HepG2 (cell line): Measurements from ENCODE around the gene PUM1. TPM values are rescaled to one million over a fixed set of nuclear protein-coding genes. Genes with fewer than 3 reads are reported as not detected.
A peak's percentile ranks its signal among the peaks of the same experiment; 100 is the strongest.

Source experiments
- ATAC-seq: fragments of 200-7000 bp; cut with Tn5 transposase; 3 replicates; pipeline ENCODE4 v1.9.1; 2020; ENCODE audit warnings: mild to moderate bottlenecking, moderate library complexity
- BruUV-seq: library from RNA; stranded (reverse); fragments of 400-500 nt; replicated peaks from 2 replicates; lab custom pipeline; 2021; lab: Mats Ljungman, UMichigan
- CTCF ChIA-PET: fragments of 300-600 bp; formaldehyde crosslinking; extraction: SDS; loops from one replicate; lab custom pipeline; 2021; ENCODE audit warnings: low total read pairs, inconsistent platforms, low intra/inter-chr PET ratio; lab: Yijun Ruan, JAX
- POLR2A ChIA-PET: fragments of 350-600 bp; sonication (Branson Sonifier 250); formaldehyde crosslinking; loops from one replicate; lab custom pipeline; 2020; ENCODE audit warnings: antibody characterized with exemption, inconsistent platforms; lab: Yijun Ruan, JAX
- DNase-seq: peaks from one replicate; pipeline ENCODE4 v3.0.0-alpha.2; 2015; ENCODE audit warnings: low spot score
- FAIRE-seq: peaks from 3 replicates; lab custom pipeline; 2011; peaks lifted over from hg19 to GRCh38; lab: Jason Lieb, UNC
- H2AFZ ChIP-seq: one replicate; pipeline ENCODE4 v1.6.1; 2011; ENCODE audit warnings: low read length, inconsistent platforms
- H3K27ac ChIP-seq: fragments of 300-600 bp; 3 replicates; pipeline ENCODE4 v1.8.0; 2011; ENCODE audit warnings: mixed run types, mild to moderate bottlenecking, mixed read lengths, low read length, inconsistent platforms; ENCODE audit not compliant: insufficient read depth; ENCODE audit errors: extremely low read length
- H3K27me3 ChIP-seq, 2 experiments: fragments of 200-600 bp in 1 of 2; 2 replicates in 1 of 2; 3 replicates in 1 of 2; pipeline versions ENCODE4 v1.6.0 to v1.8.0; 2011; ENCODE audit warnings: low read length in 2 of 2, mild to moderate bottlenecking in 2 of 2, moderate library complexity in 2 of 2, inconsistent platforms in 1 of 2; ENCODE audit not compliant: insufficient read depth in 2 of 2, control insufficient read depth in 1 of 2
- H3K36me3 ChIP-seq, 2 experiments: fragments of 200-600 bp in 1 of 2; replicated peaks in 1 of 2; 2 replicates in 1 of 2; 3 replicates in 1 of 2; pipeline versions ENCODE4 v1.5.1 to v1.8.0; 2011; ENCODE audit warnings: low read length in 2 of 2, inconsistent platforms in 1 of 2; ENCODE audit not compliant: insufficient read depth in 2 of 2, control insufficient read depth in 1 of 2
- H3K4me1 ChIP-seq: 2 replicates; pipeline ENCODE4 v1.5.1; 2012; ENCODE audit warnings: low read length, inconsistent platforms; ENCODE audit not compliant: insufficient read depth
- H3K4me2 ChIP-seq: 2 replicates; pipeline ENCODE4 v1.6.0; 2011; ENCODE audit warnings: low read depth, low read length, inconsistent platforms
- H3K4me3 ChIP-seq, 3 experiments: fragments of 200-600 bp in 1 of 3; sonication (generic), shearing (Covaris generic) in 1 of 3; replicated peaks in 1 of 3; 2 replicates each; pipeline ENCODE4 v1.5.1; 2011 to 2016; ENCODE audit warnings: low read length in 3 of 3, inconsistent platforms in 2 of 3, low read depth in 2 of 3, mild to moderate bottlenecking in 2 of 3, control low read depth in 1 of 3, mixed read lengths in 1 of 3; ENCODE audit not compliant: insufficient read depth in 1 of 3
- H3K79me2 ChIP-seq: one replicate; pipeline ENCODE4 v1.6.1; 2011; ENCODE audit warnings: low read length, inconsistent platforms; ENCODE audit not compliant: insufficient read depth
- H3K9ac ChIP-seq: 2 replicates; pipeline ENCODE4 v1.6.0; 2011; ENCODE audit warnings: mild to moderate bottlenecking, low read depth, low read length, inconsistent platforms; ENCODE audit not compliant: insufficient read depth
- H3K9me3 ChIP-seq: 2 replicates; pipeline ENCODE4 v1.5.1; 2012; ENCODE audit warnings: mild to moderate bottlenecking, low read length
- H4K20me1 ChIP-seq: 2 replicates; pipeline ENCODE4 v1.6.0; 2011; ENCODE audit warnings: inconsistent platforms, mild to moderate bottlenecking, low read length, moderate library complexity; ENCODE audit not compliant: insufficient read depth
- BRCA1 ChIP-seq: sonication (generic); formaldehyde crosslinking; IDR thresholded peaks from 2 replicates; pipeline ENCODE4 v1.4.0; 2020; ENCODE audit warnings: missing genetic modification reagents
- CHD2 ChIP-seq: IDR thresholded peaks from 2 replicates; pipeline ENCODE4 v1.6.1; 2011; ENCODE audit warnings: low read depth, low read length, improper control_type of control experiment
- EEA1 ChIP-seq: sonication (generic); formaldehyde crosslinking; IDR thresholded peaks from 2 replicates; pipeline ENCODE4 v1.5.1; 2020; ENCODE audit warnings: mild to moderate bottlenecking, missing genetic modification reagents, borderline replicate concordance
- GFI1 ChIP-seq: sonication (generic); formaldehyde crosslinking; IDR thresholded peaks from 2 replicates; pipeline ENCODE4 v1.5.0; 2020; ENCODE audit warnings: missing genetic modification reagents, mild to moderate bottlenecking, borderline replicate concordance
- HHEX ChIP-seq: IDR thresholded peaks from 2 replicates; pipeline ENCODE4 v1.6.1; 2016; ENCODE audit warnings: control low read depth
- KLF12 ChIP-seq: sonication (generic); formaldehyde crosslinking; IDR thresholded peaks from 2 replicates; pipeline ENCODE4 v1.4.0; 2020; ENCODE audit warnings: missing genetic modification reagents, borderline replicate concordance
- MLLT10 ChIP-seq: sonication (generic); formaldehyde crosslinking; IDR thresholded peaks from 2 replicates; pipeline ENCODE4 v1.4.0; 2020; ENCODE audit warnings: missing genetic modification reagents
- PAF1 ChIP-seq: IDR thresholded peaks from 2 replicates; pipeline ENCODE4 v1.6.1; 2016; ENCODE audit warnings: missing genetic modification reagents, missing compliant biosample characterization
- PBX3 ChIP-seq: sonication (generic); formaldehyde crosslinking; IDR thresholded peaks from 2 replicates; pipeline ENCODE4 v1.8.1; 2023; ENCODE audit warnings: missing genetic modification reagents, inconsistent platforms, borderline replicate concordance
- POLR2A ChIP-seq, 2 experiments: IDR thresholded peaks; 2 replicates each; pipeline ENCODE4 v1.6.1; 2011; ENCODE audit warnings: low read depth in 2 of 2, low read length in 2 of 2, mild to moderate bottlenecking in 1 of 2, moderate library complexity in 1 of 2; ENCODE audit not compliant: insufficient read depth in 1 of 2
- RBM22 ChIP-seq: fragments of 200-400 bp; formaldehyde crosslinking; optimal IDR thresholded peaks from 2 replicates; pipeline ENCODE3; 2017; ENCODE audit warnings: mild to moderate bottlenecking, low read length, moderate library complexity
- TAF1 ChIP-seq: sonication (generic); formaldehyde crosslinking; IDR thresholded peaks from 2 replicates; pipeline ENCODE4 v1.4.0; 2020; ENCODE audit warnings: missing genetic modification reagents
- TFE3 ChIP-seq: IDR thresholded peaks from 2 replicates; pipeline ENCODE4 v1.6.1; 2016
- THYN1 ChIP-seq: sonication (generic); formaldehyde crosslinking; IDR thresholded peaks from 2 replicates; pipeline ENCODE4 v1.8.1; 2023; ENCODE audit warnings: low read depth, mild to moderate bottlenecking, moderate library complexity, missing genetic modification reagents, borderline replicate concordance
- ZNF317 ChIP-seq: sonication (generic); formaldehyde crosslinking; IDR thresholded peaks from 2 replicates; pipeline ENCODE4 v1.5.0; 2020; ENCODE audit warnings: mild to moderate bottlenecking, missing genetic modification reagents
- ZNF33B ChIP-seq: sonication (generic); formaldehyde crosslinking; IDR thresholded peaks from 2 replicates; pipeline ENCODE4 v1.5.1; 2020; ENCODE audit warnings: mild to moderate bottlenecking, missing genetic modification reagents
- ZNF468 ChIP-seq: sonication (generic); formaldehyde crosslinking; IDR thresholded peaks from 2 replicates; pipeline ENCODE4 v1.8.0; 2022; ENCODE audit warnings: mild to moderate bottlenecking, moderate library complexity, missing genetic modification reagents
- ZNF546 ChIP-seq: sonication (generic); formaldehyde crosslinking; conservative IDR thresholded peaks from 2 replicates; pipeline ENCODE4 v1.8.1; 2023; ENCODE audit warnings: mild to moderate bottlenecking, missing genetic modification reagents
- ZNF816 ChIP-seq: sonication (generic); formaldehyde crosslinking; IDR thresholded peaks from 2 replicates; pipeline ENCODE4 v1.8.0; 2022; ENCODE audit warnings: missing genetic modification reagents, mild to moderate bottlenecking, borderline replicate concordance
- WGBS: methylation state at CpG from one replicate; pipeline ENCODE4 v1.1.6; 2017; ENCODE audit warnings: low lambda C conversion rate; 5-methylcytosine and 5-hydroxymethylcytosine counted together
- in situ Hi-C: cut with HindIII; loops from 2 replicates; pipeline ENCODE4 v1.10.0; 2017; ENCODE audit warnings: low pct_unique_long_range_greater_than_20kb; ENCODE audit not compliant: extremely low pct_ligation_motif_present
- intact Hi-C: fragments of 100-400 bp; cut with micrococcal nuclease; formaldehyde crosslinking; loops from one replicate; pipeline ENCODE4 v1.10.0; 2022; ENCODE audit not compliant: unreplicated experiment
- polyA plus RNA-seq, 8 experiments: library from polyadenylated mRNA; depleted of rRNA in 3 of 8; stranded (reverse) in 7 of 8; unstranded in 1 of 8; fragments of >200 nt; fragmentation: Illumina TruSeq in 4 of 8; extraction: Trizol in 4 of 8; gene quantifications; 2 replicates each; pipeline versions ENCODE4 v1.2.1 to v1.2.3, GENCODE V29; 2011 to 2016; ENCODE audit warnings: low read depth in 4 of 8, missing spikeins in 1 of 8, mixed read lengths in 1 of 8; ENCODE audit not compliant: insufficient read depth in 1 of 8
- total RNA-seq, 5 experiments: library from RNA; depleted of rRNA; stranded (reverse); fragments of >200 nt; fragmentation: Illumina TruSeq; extraction: Trizol; gene quantifications; 2 replicates each; pipeline ENCODE4 v1.2.3, GENCODE V29; 2016; ENCODE audit warnings: low read depth in 1 of 5
- TF ChIP-seq, protein P1 (sequence below): sonication (generic); formaldehyde crosslinking; IDR thresholded peaks from 2 replicates; pipeline ENCODE4 v1.5.1; 2020; ENCODE audit warnings: mild to moderate bottlenecking, moderate library complexity, missing genetic modification reagents
- TF ChIP-seq, protein P2 (sequence below): conservative IDR thresholded peaks from 2 replicates; pipeline ENCODE4 v1.6.1; 2018; ENCODE audit warnings: missing genetic modification reagents

The PUM1 gene
- total and polyA plus RNA-seq, 2 of the 13 experiments (the other 11 are each of a cell fraction or from before 2014, with no cell fraction given) = 64.7 to 91.0 TPM

DNA sequence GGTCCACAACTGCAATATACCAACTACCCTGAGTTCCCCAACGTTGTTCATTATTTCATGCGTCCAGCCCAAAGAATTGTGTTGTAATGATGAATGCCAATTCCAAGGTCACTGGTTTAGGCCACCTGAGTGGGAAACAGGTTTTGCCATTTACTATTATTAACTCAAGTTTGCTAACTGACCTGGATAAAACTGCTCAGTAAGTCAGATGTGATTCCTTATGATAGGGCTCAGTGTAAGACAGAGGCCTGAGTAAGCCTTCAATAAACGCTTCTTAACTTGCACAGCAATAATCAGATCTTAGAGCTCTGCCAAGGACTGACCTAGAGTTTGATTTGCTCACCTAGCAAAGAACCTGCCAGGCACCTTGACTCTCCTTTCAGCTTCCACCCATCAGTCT is 10.0 kb downstream of the PUM1 start:
- in situ Hi-C loops = no loop called here
- Histone ChIP-seq H3K4me1 (peaks cover 82% of the 10 kb centered on the region), H4K20me1 (peaks cover 99% of the 10 kb centered on the region), H3K27ac (no peak overlapping the region), H3K4me3 (no peak overlapping the region), H3K79me2 (peaks cover 94% of the 10 kb centered on the region), H3K4me2 (no peak overlapping the region), H3K27me3 (no peaks in the 10 kb centered on the region), H3K36me3 (peaks cover 21 to 62% of the 10 kb centered on the region in 2 experiments), H3K9ac (no peak overlapping the region), H2AFZ (no peak overlapping the region), H3K9me3 (no peaks in the 10 kb centered on the region)
- ATAC-seq (no peak; the same call in 2 of the 3 replicates), DNase-seq (no peak), FAIRE-seq (no peak)
- ChIA-PET POLR2A (no interaction called here), CTCF (no interaction called here)
- no TSS peak for BruUV-seq
- 70% methylated on average over 3 of the region's 3 CpGs for WGBS
- intact Hi-C loops = no loop called here
- TF ChIP-seq BRCA1 (CRISPR knock-in tag) (no peak), POLR2A (IDR thresholded peaks at IDR 0.05; ENCODE audit: insufficient read depth in 1 of 2, low read depth in 2 of 2, low read length in 2 of 2) (peak in 1 of 2 experiments; percentile 47; a peak in 2 of 4 replicates), THYN1 (CRISPR knock-in tag) (no peak), TFE3 (CRISPR knock-in tag) (no peak), HHEX (no peak), CHD2 (no peak), ZNF546 (CRISPR knock-in tag) (no peak), ZNF816 (CRISPR knock-in tag) (no peak), RBM22 (peak; percentile 36), MLLT10 (CRISPR knock-in tag) (no peak), TAF1 (no peak), GFI1 (CRISPR knock-in tag) (no peak), EEA1 (CRISPR knock-in tag) (no peak), PBX3 (CRISPR knock-in tag) (no peak), ZNF468 (CRISPR knock-in tag) (no peak), ZNF317 (no peak), KLF12 (no peak), PAF1 (CRISPR knock-in tag) (peak; percentile 61; the same call in 1 of the 2 replicates), ZNF33B (CRISPR knock-in tag) (no peak)
- TF ChIP-seq, protein P1, sequence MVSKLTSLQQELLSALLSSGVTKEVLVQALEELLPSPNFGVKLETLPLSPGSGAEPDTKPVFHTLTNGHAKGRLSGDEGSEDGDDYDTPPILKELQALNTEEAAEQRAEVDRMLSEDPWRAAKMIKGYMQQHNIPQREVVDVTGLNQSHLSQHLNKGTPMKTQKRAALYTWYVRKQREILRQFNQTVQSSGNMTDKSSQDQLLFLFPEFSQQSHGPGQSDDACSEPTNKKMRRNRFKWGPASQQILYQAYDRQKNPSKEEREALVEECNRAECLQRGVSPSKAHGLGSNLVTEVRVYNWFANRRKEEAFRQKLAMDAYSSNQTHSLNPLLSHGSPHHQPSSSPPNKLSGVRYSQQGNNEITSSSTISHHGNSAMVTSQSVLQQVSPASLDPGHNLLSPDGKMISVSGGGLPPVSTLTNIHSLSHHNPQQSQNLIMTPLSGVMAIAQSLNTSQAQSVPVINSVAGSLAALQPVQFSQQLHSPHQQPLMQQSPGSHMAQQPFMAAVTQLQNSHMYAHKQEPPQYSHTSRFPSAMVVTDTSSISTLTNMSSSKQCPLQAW (CRISPR knock-in tag) = no peak
- TF ChIP-seq, protein P2, sequence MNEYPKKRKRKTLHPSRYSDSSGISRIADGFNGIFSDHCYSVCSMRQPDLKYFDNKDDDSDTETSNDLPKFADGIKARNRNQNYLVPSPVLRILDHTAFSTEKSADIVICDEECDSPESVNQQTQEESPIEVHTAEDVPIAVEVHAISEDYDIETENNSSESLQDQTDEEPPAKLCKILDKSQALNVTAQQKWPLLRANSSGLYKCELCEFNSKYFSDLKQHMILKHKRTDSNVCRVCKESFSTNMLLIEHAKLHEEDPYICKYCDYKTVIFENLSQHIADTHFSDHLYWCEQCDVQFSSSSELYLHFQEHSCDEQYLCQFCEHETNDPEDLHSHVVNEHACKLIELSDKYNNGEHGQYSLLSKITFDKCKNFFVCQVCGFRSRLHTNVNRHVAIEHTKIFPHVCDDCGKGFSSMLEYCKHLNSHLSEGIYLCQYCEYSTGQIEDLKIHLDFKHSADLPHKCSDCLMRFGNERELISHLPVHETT = no peak
